NCI-H1694 treated with DMSO at 0.1 percent for 48 hours (cell line): ENCODE data around the gene ERCC8.
"Not testable (repeated sequence)": the region's sequence is repeated elsewhere in the genome, so short reads cannot be mapped to it uniquely, and the experiment has no call there.

Experiments
- DNase-seq: peaks from one replicate; lab custom pipeline; 2025; lab: John Stamatoyannopoulos, UW

The ERCC8 gene

GRCh38 chr5:60944904-60945812 lies at the start of gene ERCC8, which contains the start of gene NDUFAF2:
TSS of gene ERCC8 (minus strand) at chr5:60945070. CDS start at chr5:60945008, 62 bp downstream.
TSS of gene NDUFAF2 (plus strand) at chr5:60945205. CDS start at chr5:60945256, 51 bp downstream.
- peak; percentile 82 for DNase-seq

- DNase-seq: no peak
Measured at GRCh38 chr5:60993875-60994571, 49.2 kb upstream of the ERCC8 start.

- DNase-seq: no peak
Measured at GRCh38 chr5:60993425-60993824, 48.6 kb upstream of the ERCC8 start.

GRCh38 chr5:60992871-60993270 lies 48.0 kb upstream of the ERCC8 start:
- no peak for DNase-seq

GRCh38 chr5:60989790-60990189 lies 44.9 kb upstream of the ERCC8 start:
- DNase-seq: no peak

- DNase-seq: not testable (repeated sequence)
Measured at GRCh38 chr5:60982127-60982526, 37.3 kb upstream of the ERCC8 start.

- DNase-seq: no peak
Measured at GRCh38 chr5:60980511-60980910, 35.6 kb upstream of the ERCC8 start.

GRCh38 chr5:60978968-60979367 lies 34.1 kb upstream of the ERCC8 start:
- no peak for DNase-seq

- DNase-seq: no peak
Measured at GRCh38 chr5:60977956-60978737, 33.3 kb upstream of the ERCC8 start.

GRCh38 chr5:60972231-60972630 lies 27.4 kb upstream of the ERCC8 start:
- no peak for DNase-seq

- no peak for DNase-seq
Measured at GRCh38 chr5:60961685-60962084, 16.8 kb upstream of the ERCC8 start.

- peak; percentile 4 for DNase-seq
Measured at GRCh38 chr5:60960591-60960990, 15.7 kb upstream of the ERCC8 start.

GRCh38 chr5:60959156-60959555 lies 14.3 kb upstream of the ERCC8 start:
- peak; percentile 38 for DNase-seq

GRCh38 chr5:60958712-60959111 lies 13.8 kb upstream of the ERCC8 start:
- DNase-seq: no peak

GRCh38 chr5:60958088-60958487 lies 13.2 kb upstream of the ERCC8 start:
- no peak for DNase-seq

GRCh38 chr5:60955239-60955638 lies 10.4 kb upstream of the ERCC8 start:
- DNase-seq: no peak

GRCh38 chr5:60948738-60949137 lies 3.9 kb upstream of the ERCC8 start:
- DNase-seq: no peak

GRCh38 chr5:60945813-60946187 lies 930 bp upstream of the ERCC8 start:
- no peak for DNase-seq

GRCh38 chr5:60943624-60944023 lies 1.2 kb downstream of the ERCC8 start:
- no peak for DNase-seq

- peak; percentile 3 for DNase-seq
Measured at GRCh38 chr5:60929024-60929423, 15.8 kb downstream of the ERCC8 start.

- no peak for DNase-seq
Measured at GRCh38 chr5:60927450-60927849, 17.4 kb downstream of the ERCC8 start.

GRCh38 chr5:60918466-60918865 lies 26.4 kb downstream of the ERCC8 start:
- DNase-seq: no peak
